HG03558 (cell line): ENCODE measurements around the gene USP28.
"Not testable (repeated sequence)": the region's sequence is repeated elsewhere in the genome, so short reads cannot be mapped to it uniquely, and the experiment has no call there.

Experiments
- ATAC-seq: cut with Tn5 transposase; IDR thresholded peaks from one replicate; pipeline ENCODE4 v1.9.1; 2021; ENCODE audit warnings: moderate number of reproducible peaks; ENCODE audit not compliant: unreplicated experiment; ENCODE audit errors: extremely low read depth

USP28 gene

DNA sequence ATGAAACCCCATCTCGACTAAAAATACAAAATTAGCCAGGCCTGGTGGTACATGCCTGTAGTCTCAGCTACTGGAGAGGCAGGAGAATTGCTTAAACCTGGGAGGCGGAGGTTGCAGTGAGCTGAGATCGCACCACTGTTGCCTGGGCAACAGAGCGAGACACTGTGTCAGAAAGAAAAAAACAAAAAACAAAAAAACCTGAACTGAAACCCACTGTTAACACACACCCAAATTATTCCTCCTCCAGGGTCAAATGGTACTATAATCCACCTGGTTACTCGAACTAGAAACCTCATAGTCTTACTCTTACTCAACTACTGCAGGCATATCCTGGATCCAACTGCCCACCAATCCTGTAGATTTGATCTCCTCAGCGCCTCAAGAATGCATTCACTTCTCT is 35.5 kb downstream of the USP28 start:
- peak; percentile 89 for ATAC-seq

GRCh38 chr11:113838005-113838404 is 37.4 kb downstream of the USP28 start:
- no peak for ATAC-seq

GRCh38 chr11:113835306-113835705 is 40.1 kb downstream of the USP28 start:
- no peak for ATAC-seq

DNA sequence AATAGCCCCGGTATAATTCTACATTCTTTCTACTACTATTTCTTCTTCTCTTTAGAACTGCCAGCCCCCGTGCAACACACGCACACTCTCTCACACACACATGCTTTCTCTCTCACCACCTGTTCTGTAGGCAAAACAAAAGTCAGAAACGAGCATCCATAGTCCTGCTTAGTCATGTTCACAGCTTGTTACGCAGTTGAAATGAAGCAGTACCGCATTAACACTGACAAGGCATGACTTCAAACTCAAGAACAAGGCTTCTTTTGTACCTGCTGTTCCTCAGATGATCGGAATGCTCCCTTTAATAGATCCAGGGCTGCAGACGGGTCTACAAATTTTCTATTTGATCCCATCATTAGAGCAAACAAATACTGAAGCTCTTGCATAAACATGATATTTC is 42.2 kb downstream of the USP28 start:
- ATAC-seq: no peak

- ATAC-seq: peak; percentile 91
These were observed 44.1 kb downstream of the USP28 start for GRCh38 chr11:113831314-113831713.

- no peak for ATAC-seq
These were observed 45.6 kb downstream of the USP28 start for GRCh38 chr11:113829751-113830150.

GRCh38 chr11:113828191-113828590 is 47.2 kb downstream of the USP28 start:
- ATAC-seq: no peak

- ATAC-seq: no peak
These were observed 47.9 kb downstream of the USP28 start for GRCh38 chr11:113827477-113827876.

DNA sequence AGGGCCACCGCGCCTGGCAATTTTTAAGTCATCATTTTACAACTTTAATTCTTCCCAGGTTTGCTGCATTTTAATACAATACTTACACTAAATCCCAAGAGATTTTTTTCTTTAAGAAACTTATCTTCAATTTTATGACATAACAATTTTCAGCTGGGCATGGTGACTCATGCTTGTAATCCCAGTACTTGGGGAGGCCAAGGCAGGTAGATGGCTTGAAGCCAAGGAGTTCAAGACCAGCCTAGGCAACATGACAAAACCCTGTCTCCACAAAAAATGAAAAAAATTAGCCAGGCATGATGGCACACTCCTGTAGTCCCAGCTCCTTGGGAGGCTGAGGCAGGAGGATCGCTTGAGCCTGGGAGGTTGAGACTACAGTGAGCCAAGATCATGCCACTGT is 56.9 kb downstream of the USP28 start:
- no peak for ATAC-seq

GRCh38 chr11:113817626-113818025 is 57.7 kb downstream of the USP28 start:
- ATAC-seq: no peak

- no peak for ATAC-seq
These were observed 58.2 kb downstream of the USP28 start for GRCh38 chr11:113817162-113817561.

GRCh38 chr11:113814181-113814580 is 61.2 kb downstream of the USP28 start:
- ATAC-seq: no peak

DNA sequence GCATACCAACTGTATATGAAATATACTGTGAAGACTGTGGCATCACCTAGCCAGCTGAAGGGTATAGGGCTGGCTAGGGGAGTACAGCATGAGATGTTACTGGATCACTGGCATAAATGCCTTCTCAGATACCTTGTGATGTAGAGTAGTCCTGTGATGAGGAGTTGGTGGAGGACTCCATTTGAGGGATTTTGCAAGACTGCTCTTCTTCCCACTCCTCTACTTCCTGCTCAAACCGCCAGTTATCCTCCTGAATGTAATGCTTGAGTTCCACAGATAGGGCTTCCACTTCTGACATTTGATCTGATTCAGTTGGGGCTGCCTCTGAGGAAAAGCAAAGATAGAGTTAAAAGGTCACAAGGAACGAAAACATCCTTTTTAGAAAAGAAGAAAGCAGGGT is 66.4 kb downstream of the USP28 start:
- no peak for ATAC-seq

DNA sequence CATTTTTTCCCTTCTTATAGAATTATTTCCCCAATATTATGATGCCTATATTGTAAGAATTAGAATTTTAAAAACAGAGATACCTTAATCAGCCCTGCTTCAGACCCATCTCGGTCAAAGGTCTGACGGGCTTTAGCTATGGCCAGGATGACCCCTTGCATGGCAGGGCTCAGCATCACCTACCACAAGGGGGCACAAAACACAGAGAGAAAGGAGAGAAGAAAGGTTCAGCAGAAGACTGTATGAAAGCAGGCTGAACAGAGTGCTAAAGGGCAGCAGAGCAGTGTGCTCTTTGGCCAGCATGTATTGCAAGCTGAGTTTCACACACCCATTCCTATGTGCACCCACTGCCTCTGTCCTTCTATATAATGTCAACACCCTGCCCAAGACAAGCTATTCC is 69.0 kb downstream of the USP28 start:
- no peak for ATAC-seq

- no peak for ATAC-seq
These were observed 69.7 kb downstream of the USP28 start for GRCh38 chr11:113805640-113806039.

GRCh38 chr11:113802621-113803020 is 72.8 kb downstream of the USP28 start:
- ATAC-seq: no peak

DNA sequence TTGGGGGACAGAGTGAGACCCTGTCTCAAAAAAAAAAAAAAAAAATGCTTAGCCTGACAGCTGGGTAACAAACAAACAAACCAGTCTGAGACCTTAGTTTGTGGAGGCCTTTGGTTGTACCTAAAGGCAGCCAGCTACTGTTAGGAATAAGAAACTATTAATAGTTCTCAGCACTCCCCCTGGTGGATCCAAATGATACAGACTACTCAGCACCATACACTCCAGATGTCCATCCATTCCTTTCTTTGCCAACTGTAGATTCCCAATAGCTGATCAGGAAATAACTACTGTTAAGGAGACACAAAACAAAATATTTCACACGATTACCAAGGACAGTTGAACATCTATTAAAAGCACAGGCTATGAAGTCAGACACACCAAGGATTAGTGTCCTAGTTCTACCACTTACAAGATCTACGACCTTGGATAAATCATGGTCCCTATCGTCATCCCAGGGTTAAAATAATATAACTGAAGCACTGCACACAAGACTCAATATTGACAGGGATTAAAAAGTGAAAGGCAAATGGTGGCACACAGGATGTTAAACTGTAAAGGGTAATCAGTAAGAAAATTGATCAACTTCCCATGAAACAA is 78.6 kb downstream of the USP28 start:
- ATAC-seq: no peak

GRCh38 chr11:113789675-113790320 is 85.6 kb downstream of the USP28 start:
- no peak for ATAC-seq

- not testable (repeated sequence) for ATAC-seq
These were observed 86.4 kb downstream of the USP28 start for GRCh38 chr11:113789016-113789415.

GRCh38 chr11:113782134-113782533 is 93.2 kb downstream of the USP28 start:
- no peak for ATAC-seq

GRCh38 chr11:113781682-113782081 is 93.7 kb downstream of the USP28 start:
- ATAC-seq: no peak

GRCh38 chr11:113779496-113779895 is 95.9 kb downstream of the USP28 start, which contains the start of gene CLDN25:
Gene CLDN25 (plus strand): TSS chr11:113779796. CDS start chr11:113779796, 0 bp downstream.
- no peak for ATAC-seq
